Gastrocnemius medialis (tissue), 4 donors: ENCODE data around the gene CCL28. TPM values are rescaled to one million over a fixed set of nuclear protein-coding genes. Genes with fewer than 3 reads are reported as not detected.
"Not testable (repeated sequence)": the region's sequence is repeated elsewhere in the genome, so short reads cannot be mapped to it uniquely, and the experiment has no call there.

ENCODE experiments used
- ATAC-seq, 2 donors: fragments of 150-250 bp; one replicate each; pipeline ENCODE4 v1.9.1; 2016
- DNase-seq, 2 donors: peaks; one replicate each; pipeline ENCODE4 v3.0.0-alpha.2; 2019
- H3K27ac ChIP-seq, 4 donors: fragments of 200-600 bp; sonication (generic); 1 replicate in 1 of 4; 2 replicates in 3 of 4; pipeline ENCODE4 v1.5.1; 2016 to 2018; ENCODE audit warnings: mild to moderate bottlenecking in 2 of 4, moderate library complexity in 1 of 4
- H3K27me3 ChIP-seq, 3 donors: fragments of 200-600 bp; sonication (generic) in 2 of 3; 1 replicate in 1 of 3; 2 replicates in 2 of 3; pipeline versions ENCODE4 v1.5.1 to v1.6.0; 2016 to 2019; ENCODE audit warnings: mild to moderate bottlenecking in 1 of 3, moderate library complexity in 1 of 3
- H3K36me3 ChIP-seq, 2 donors: fragments of 200-600 bp; sonication (generic) in 1 of 2; one replicate each; pipeline ENCODE4 v1.5.1; 2017 to 2018
- H3K4me1 ChIP-seq, 2 donors: fragments of 200-600 bp; sonication (generic) in 1 of 2; one replicate each; pipeline ENCODE4 v1.5.1; 2016 to 2017; ENCODE audit warnings: mild to moderate bottlenecking in 2 of 2
- H3K4me3 ChIP-seq, 4 donors: fragments of 200-600 bp; sonication (generic) in 3 of 4; 1 replicate in 1 of 4; 2 replicates in 3 of 4; pipeline ENCODE4 v1.5.1; 2016 to 2019; ENCODE audit warnings: mild to moderate bottlenecking in 2 of 4
- H3K9me3 ChIP-seq, 3 donors: fragments of 200-600 bp; sonication (generic) in 2 of 3; 1 replicate in 1 of 3; 2 replicates in 2 of 3; pipeline ENCODE4 v1.5.1; 2016 to 2019
- CTCF ChIP-seq, 5 experiments: fragments of 450-650 bp in 3 of 5; fragments of 200-600 bp in 2 of 5; sonication (generic) in 2 of 5; IDR thresholded peaks in 4 of 5; conservative IDR thresholded peaks in 1 of 5; 1 replicate in 4 of 5; 2 replicates in 1 of 5; pipeline ENCODE4 v1.5.1; 2016 to 2019; ENCODE audit warnings: antibody characterized with exemption in 5 of 5, mild to moderate bottlenecking in 3 of 5, moderate library complexity in 3 of 5
- POLR2A ChIP-seq, 2 donors: fragments of 450-650 bp; IDR thresholded peaks; one replicate each; pipeline ENCODE4 v1.6.1; 2017; ENCODE audit warnings: antibody characterized with exemption in 2 of 2, mild to moderate bottlenecking in 2 of 2, moderate library complexity in 2 of 2
- in situ Hi-C, 4 donors: fragments of 200-750 bp; cut with MboI; loops; one replicate each; pipeline versions ENCODE4 v1.15.0 to v1.8.0; 2017; ENCODE audit warnings: low sequenced_read_pairs in 4 of 4
- intact Hi-C: fragments of 100-400 bp; cut with DNase I; formaldehyde crosslinking; loops from one replicate; pipeline ENCODE4 v1.15.1; 2023; ENCODE audit warnings: low total_unique reads
- total RNA-seq, 4 donors: library from RNA; depleted of rRNA; stranded (reverse); fragments of >200 nt; gene quantifications; one replicate each; pipeline versions ENCODE4 v1.1.0 to v1.2.3, GENCODE V29; 2016

CCL28 gene
- total RNA-seq, 4 donors from 2014 or later: 0.16 to 0.25 (median 0.19) TPM; not detected in 1

- no peaks in the 10 kb centered on the region for H3K36me3 ChIP-seq
- intact Hi-C loops: no loop called here
Observed at GRCh38 chr5:43370352-43370751, 41.8 kb downstream of the CCL28 start.

GRCh38 chr5:43369651-43370050 lies 42.5 kb downstream of the CCL28 start:
- H3K27me3 ChIP-seq: no peaks in the 10 kb centered on the region
- intact Hi-C loops (no loop called here), in situ Hi-C loops (no loop called here)
- no peaks in the 10 kb centered on the region for H3K4me1 ChIP-seq
- H3K9me3 ChIP-seq: no peaks in the 10 kb centered on the region
- DNase-seq (no peak), ATAC-seq (no peak)
- no peak overlapping the region for H3K27ac ChIP-seq
- no peak for TF ChIP-seq CTCF (IDR thresholded peaks at IDR 0.05 in 4 of 5, conservative IDR thresholded peaks at IDR 0.05 in 1 of 5)
- no peak for TF ChIP-seq POLR2A (IDR thresholded peaks at IDR 0.05)
- no peaks in the 10 kb centered on the region for H3K36me3 ChIP-seq
- H3K4me3 ChIP-seq: no peak overlapping the region

More at GRCh38 chr5:43370352-43370751, 41.8 kb downstream of the CCL28 start:
- in situ Hi-C loops: no loop called here
- DNase-seq: no peak
- Histone ChIP-seq H3K4me1 (no peaks in the 10 kb centered on the region), H3K4me3 (no peak overlapping the region), H3K27ac (no peak overlapping the region), H3K27me3 (no peaks in the 10 kb centered on the region), H3K9me3 (no peaks in the 10 kb centered on the region)
- ATAC-seq: no peak
- TF ChIP-seq POLR2A (IDR thresholded peaks at IDR 0.05) (no peak), CTCF (IDR thresholded peaks at IDR 0.05 in 4 of 5, conservative IDR thresholded peaks at IDR 0.05 in 1 of 5) (no peak)

- Histone ChIP-seq H3K27ac (no peak overlapping the region), H3K4me1 (no peaks in the 10 kb centered on the region), H3K36me3 (no peaks in the 10 kb centered on the region), H3K9me3 (no peaks in the 10 kb centered on the region), H3K4me3 (no peak overlapping the region), H3K27me3 (no peaks in the 10 kb centered on the region)
- intact Hi-C loops: no loop called here
- DNase-seq (no peak), ATAC-seq (no peak)
- no peak for TF ChIP-seq CTCF (IDR thresholded peaks at IDR 0.05 in 4 of 5, conservative IDR thresholded peaks at IDR 0.05 in 1 of 5)
- TF ChIP-seq POLR2A (IDR thresholded peaks at IDR 0.05): no peak
- in situ Hi-C loops: no loop called here
Observed at GRCh38 chr5:43367909-43368669, 44.1 kb downstream of the CCL28 start.

DNA sequence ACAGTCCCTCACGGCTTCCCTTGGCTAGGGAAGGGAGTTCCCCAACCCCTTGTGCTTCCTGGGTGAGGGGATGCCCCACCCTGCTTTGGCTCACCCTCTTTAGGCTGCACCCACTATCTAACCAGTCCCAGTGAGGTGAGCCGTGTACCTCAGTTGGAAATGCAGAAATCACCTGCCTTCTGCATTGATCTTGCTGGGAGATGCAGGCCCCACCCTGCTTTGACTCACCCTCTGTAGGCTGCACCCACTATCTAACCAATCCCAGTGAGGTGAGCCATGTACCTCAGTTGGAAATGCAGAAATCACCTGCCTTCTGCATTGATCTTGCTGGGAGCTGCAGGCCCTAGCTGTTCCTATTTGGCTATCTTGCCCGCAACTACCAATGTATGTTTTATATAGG lies 44.7 kb downstream of the CCL28 start:
- Histone ChIP-seq H3K4me3 (no peak overlapping the region), H3K9me3 (no peaks in the 10 kb centered on the region), H3K27ac (no peak overlapping the region), H3K36me3 (no peaks in the 10 kb centered on the region), H3K27me3 (no peaks in the 10 kb centered on the region), H3K4me1 (no peaks in the 10 kb centered on the region)
- no peak for TF ChIP-seq CTCF (IDR thresholded peaks at IDR 0.05 in 4 of 5, conservative IDR thresholded peaks at IDR 0.05 in 1 of 5)
- no peak for TF ChIP-seq POLR2A (IDR thresholded peaks at IDR 0.05)
- in situ Hi-C loops (no loop called here), intact Hi-C loops (no loop called here)
- ATAC-seq (no peak), DNase-seq (no peak)

- in situ Hi-C loops, H3K4me3 ChIP-seq, H3K4me1 ChIP-seq, H3K9me3 ChIP-seq, DNase-seq, H3K27me3 ChIP-seq, intact Hi-C loops, H3K36me3 ChIP-seq, ATAC-seq, H3K27ac ChIP-seq: not testable (repeated sequence)
Observed at GRCh38 chr5:43366680-43367246, 45.4 kb downstream of the CCL28 start.

DNA sequence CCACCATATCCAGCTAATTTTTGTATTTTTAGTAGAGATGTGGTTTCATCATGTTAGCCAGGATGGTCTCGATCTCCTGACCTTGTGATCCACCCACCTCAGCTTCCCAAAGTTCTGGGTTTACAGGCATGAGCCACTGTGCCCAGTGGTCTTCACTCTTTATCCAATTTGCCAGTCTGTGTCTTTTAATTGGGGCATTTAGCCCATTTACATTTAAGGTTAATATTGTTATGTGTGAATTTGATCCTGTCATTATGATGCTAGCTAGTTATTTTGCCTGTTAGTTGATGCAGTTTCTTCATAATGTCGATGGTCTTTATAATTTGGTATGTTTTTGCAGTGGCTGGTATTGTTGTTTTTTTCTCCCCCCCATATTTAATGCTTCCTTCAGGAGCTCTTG lies 47.0 kb downstream of the CCL28 start:
- H3K4me1 ChIP-seq, H3K4me3 ChIP-seq, DNase-seq, in situ Hi-C loops, intact Hi-C loops, ATAC-seq, H3K36me3 ChIP-seq, H3K27me3 ChIP-seq, H3K27ac ChIP-seq, H3K9me3 ChIP-seq: not testable (repeated sequence)
